ENCODE measurements around the gene TBL1X. TPM values are rescaled to one million over a fixed set of nuclear protein-coding genes. Genes with fewer than 3 reads are reported as not detected.

The TBL1X gene
- total and polyA plus RNA-seq, 4 donors = 2.3 to 21.7 (median 13.3) TPM

DNA sequence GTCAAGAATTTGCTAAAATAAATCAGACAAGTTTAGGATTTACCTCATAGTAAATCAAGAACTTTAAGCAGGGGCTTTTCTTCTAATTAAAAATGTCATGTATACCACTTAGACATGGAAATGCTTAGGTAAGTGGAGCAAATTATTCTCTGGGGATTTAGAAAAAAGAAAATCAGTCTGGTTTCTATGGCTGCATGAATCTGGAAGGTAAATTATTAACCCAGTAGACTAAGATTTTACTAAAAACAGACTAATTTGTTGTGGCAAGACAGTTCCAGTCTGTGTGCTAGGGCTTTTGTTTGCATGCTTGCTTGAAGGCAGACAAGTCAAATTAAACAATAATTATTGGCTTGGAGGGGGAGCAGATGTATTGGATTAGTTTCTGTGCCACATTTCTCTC, 140.6 kb downstream of the TBL1X start:
- no peaks in the 10 kb centered on the region for H3K4me1 ChIP-seq (ENCODE audit: control insufficient read depth in 5 of 5, insufficient read depth in 5 of 5, low read length in 5 of 5)
- peaks cover 0 to 3% (median 0%) of the 10 kb centered on the region in 4 donors for H3K9me3 ChIP-seq (ENCODE audit: control insufficient read depth in 4 of 4, insufficient read depth in 3 of 4, low read length in 3 of 4)
- H3K27ac ChIP-seq (ENCODE audit: low read depth in 1 of 2, low read length in 1 of 2) = no peak overlapping the region
- H3K36me3 ChIP-seq (ENCODE audit: control insufficient read depth in 4 of 4, insufficient read depth in 4 of 4, low read length in 4 of 4) = no peaks in the 10 kb centered on the region
- no peak for ATAC-seq (ENCODE audit: insufficient read depth, low FRiP score)
- no peak for DNase-seq
- H3K9ac ChIP-seq (ENCODE audit: insufficient read depth in 1 of 2, low read length in 2 of 2) = no peak overlapping the region
- TF ChIP-seq, protein P1, sequence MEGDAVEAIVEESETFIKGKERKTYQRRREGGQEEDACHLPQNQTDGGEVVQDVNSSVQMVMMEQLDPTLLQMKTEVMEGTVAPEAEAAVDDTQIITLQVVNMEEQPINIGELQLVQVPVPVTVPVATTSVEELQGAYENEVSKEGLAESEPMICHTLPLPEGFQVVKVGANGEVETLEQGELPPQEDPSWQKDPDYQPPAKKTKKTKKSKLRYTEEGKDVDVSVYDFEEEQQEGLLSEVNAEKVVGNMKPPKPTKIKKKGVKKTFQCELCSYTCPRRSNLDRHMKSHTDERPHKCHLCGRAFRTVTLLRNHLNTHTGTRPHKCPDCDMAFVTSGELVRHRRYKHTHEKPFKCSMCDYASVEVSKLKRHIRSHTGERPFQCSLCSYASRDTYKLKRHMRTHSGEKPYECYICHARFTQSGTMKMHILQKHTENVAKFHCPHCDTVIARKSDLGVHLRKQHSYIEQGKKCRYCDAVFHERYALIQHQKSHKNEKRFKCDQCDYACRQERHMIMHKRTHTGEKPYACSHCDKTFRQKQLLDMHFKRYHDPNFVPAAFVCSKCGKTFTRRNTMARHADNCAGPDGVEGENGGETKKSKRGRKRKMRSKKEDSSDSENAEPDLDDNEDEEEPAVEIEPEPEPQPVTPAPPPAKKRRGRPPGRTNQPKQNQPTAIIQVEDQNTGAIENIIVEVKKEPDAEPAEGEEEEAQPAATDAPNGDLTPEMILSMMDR (IDR thresholded peaks at IDR 0.05; ENCODE audit: control extremely low read depth, extremely low read depth) = no peak
- H3K27me3 ChIP-seq (ENCODE audit: control insufficient read depth in 3 of 3, insufficient read depth in 3 of 3, low read length in 2 of 3) = peaks cover 0 to 23% (median 0%) of the 10 kb centered on the region in 3 donors
- H3K4me3 ChIP-seq = no peak overlapping the region

DNA sequence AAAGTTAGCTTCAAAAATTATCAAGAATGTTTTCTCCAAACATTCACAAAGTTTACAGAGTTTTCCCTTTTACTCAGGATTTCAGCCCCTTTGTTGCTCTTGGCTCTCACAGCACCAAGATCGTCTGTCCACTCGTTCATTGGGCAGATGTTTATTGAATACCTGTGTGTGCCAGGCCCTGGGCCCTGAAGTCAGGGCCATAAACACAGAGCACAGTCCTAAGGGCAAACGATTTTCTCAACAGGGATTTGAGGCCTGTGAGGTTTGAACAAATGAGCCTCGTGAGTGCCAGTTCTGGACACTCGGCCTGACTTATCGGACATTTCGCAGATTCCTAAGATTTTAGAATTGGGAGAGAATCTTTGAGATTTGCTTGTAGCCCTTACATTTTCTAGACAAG, 142.1 kb downstream of the TBL1X start:
- no peak overlapping the region for H3K27ac ChIP-seq (ENCODE audit: low read depth in 1 of 2, low read length in 1 of 2)
- ATAC-seq (ENCODE audit: insufficient read depth, low FRiP score) (no peak), DNase-seq (no peak)
- TF ChIP-seq, protein P1 (IDR thresholded peaks at IDR 0.05; ENCODE audit: control extremely low read depth, extremely low read depth) = no peak
- H3K4me1 ChIP-seq (ENCODE audit: control insufficient read depth in 5 of 5, insufficient read depth in 5 of 5, low read length in 5 of 5) = peaks cover 0 to 1% (median 0%) of the 10 kb centered on the region in 5 donors
- H3K27me3 ChIP-seq (ENCODE audit: control insufficient read depth in 3 of 3, insufficient read depth in 3 of 3, low read length in 2 of 3) = peaks cover 0 to 23% (median 0%) of the 10 kb centered on the region in 3 donors
- no peaks in the 10 kb centered on the region for H3K36me3 ChIP-seq (ENCODE audit: control insufficient read depth in 4 of 4, insufficient read depth in 4 of 4, low read length in 4 of 4)
- WGBS, 2 donors = 82 to 97% methylated on average over 7 of the region's 7 CpGs
- no peak overlapping the region for H3K9ac ChIP-seq (ENCODE audit: insufficient read depth in 1 of 2, low read length in 2 of 2)
- no peak overlapping the region for H3K4me3 ChIP-seq
- H3K9me3 ChIP-seq (ENCODE audit: control insufficient read depth in 4 of 4, insufficient read depth in 3 of 4, low read length in 3 of 4) = peaks cover 0 to 3% (median 0%) of the 10 kb centered on the region in 4 donors

DNA sequence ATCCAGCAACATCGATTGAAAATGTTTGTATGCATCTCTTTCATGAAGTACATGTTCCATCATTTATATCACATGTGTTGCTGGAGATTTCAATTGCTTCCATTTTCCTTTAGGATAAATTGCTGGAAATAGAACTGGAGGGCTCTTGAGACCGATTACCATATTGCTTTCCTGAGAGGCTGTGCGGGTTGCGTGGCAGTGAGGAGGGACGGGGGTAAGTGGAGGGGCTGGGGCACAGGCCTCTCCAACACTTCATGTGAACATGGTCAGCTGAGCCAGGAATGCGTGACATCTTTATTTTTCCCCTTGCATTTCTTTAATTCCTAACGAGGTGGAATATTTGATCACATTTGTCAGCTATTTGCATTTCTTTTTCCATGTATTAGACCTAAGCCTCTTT, 144.6 kb downstream of the TBL1X start:
- 74 to 90% methylated on average over 7 of the region's 7 CpGs for WGBS, 2 donors
- H3K4me3 ChIP-seq = no peak overlapping the region
- H3K9me3 ChIP-seq (ENCODE audit: control insufficient read depth in 4 of 4, insufficient read depth in 3 of 4, low read length in 3 of 4) = no peaks in the 10 kb centered on the region
- H3K27ac ChIP-seq (ENCODE audit: low read depth in 1 of 2, low read length in 1 of 2) = no peak overlapping the region
- ATAC-seq (ENCODE audit: insufficient read depth, low FRiP score) = no peak
- no peak for DNase-seq
- peaks cover 0 to 17% (median 0%) of the 10 kb centered on the region in 3 donors for H3K27me3 ChIP-seq (ENCODE audit: control insufficient read depth in 3 of 3, insufficient read depth in 3 of 3, low read length in 2 of 3)
- no peak overlapping the region for H3K9ac ChIP-seq (ENCODE audit: insufficient read depth in 1 of 2, low read length in 2 of 2)
- TF ChIP-seq, protein P1 (IDR thresholded peaks at IDR 0.05; ENCODE audit: control extremely low read depth, extremely low read depth) = no peak
- no peaks in the 10 kb centered on the region for H3K36me3 ChIP-seq (ENCODE audit: control insufficient read depth in 4 of 4, insufficient read depth in 4 of 4, low read length in 4 of 4)
- H3K4me1 ChIP-seq (ENCODE audit: control insufficient read depth in 5 of 5, insufficient read depth in 5 of 5, low read length in 5 of 5) = peaks cover 0 to 1% (median 0%) of the 10 kb centered on the region in 5 donors

DNA sequence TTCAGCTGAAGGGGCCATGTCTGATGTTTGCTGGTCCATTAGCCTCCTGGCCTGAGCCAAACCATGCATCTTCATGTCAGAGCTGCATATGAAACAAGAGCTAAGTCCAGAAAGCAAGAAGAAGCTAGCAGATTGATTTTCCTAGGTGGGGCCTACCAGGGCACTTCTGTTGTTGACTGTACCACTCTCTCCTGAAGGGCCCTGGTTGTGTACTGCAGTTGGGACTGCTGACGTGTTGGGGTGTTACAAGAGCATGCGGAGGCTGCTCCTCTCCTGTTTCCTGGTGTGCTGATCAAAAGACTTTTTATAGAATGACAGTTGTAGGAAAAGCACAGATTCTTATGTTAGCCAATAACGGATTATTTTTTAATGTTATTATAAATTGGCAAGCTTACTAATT, 145.1 kb downstream of the TBL1X start:
- 66 to 84% methylated on average over 3 of the region's 3 CpGs for WGBS, 2 donors
- Histone ChIP-seq H3K9me3 (ENCODE audit: control insufficient read depth in 4 of 4, insufficient read depth in 3 of 4, low read length in 3 of 4) (no peaks in the 10 kb centered on the region), H3K4me3 (no peak overlapping the region), H3K4me1 (ENCODE audit: control insufficient read depth in 5 of 5, insufficient read depth in 5 of 5, low read length in 5 of 5) (peaks cover 0 to 1% (median 0%) of the 10 kb centered on the region in 5 donors), H3K36me3 (ENCODE audit: control insufficient read depth in 4 of 4, insufficient read depth in 4 of 4, low read length in 4 of 4) (no peaks in the 10 kb centered on the region), H3K27ac (ENCODE audit: low read depth in 1 of 2, low read length in 1 of 2) (no peak overlapping the region), H3K9ac (ENCODE audit: insufficient read depth in 1 of 2, low read length in 2 of 2) (no peak overlapping the region), H3K27me3 (ENCODE audit: control insufficient read depth in 3 of 3, insufficient read depth in 3 of 3, low read length in 2 of 3) (peaks cover 0 to 17% (median 2%) of the 10 kb centered on the region in 3 donors)
- DNase-seq (no peak), ATAC-seq (ENCODE audit: insufficient read depth, low FRiP score) (no peak)
- TF ChIP-seq, protein P1 (IDR thresholded peaks at IDR 0.05; ENCODE audit: control extremely low read depth, extremely low read depth) = no peak
